ENCODE data around the gene EGLN3. TPM values are rescaled to one million over a fixed set of nuclear protein-coding genes. Genes with fewer than 3 reads are reported as not detected.

The EGLN3 gene
- total RNA-seq (10 to 100 TPM; 10.3 to 16.9 TPM), total RNA-seq (10.5 to 45.8 reads per million in 2 donors)

GRCh38 chr14:33950320-33951182, at the start of gene EGLN3:
TSS of gene EGLN3 (minus strand) at chr14:33951074. CDS start at chr14:33950752, 322 bp downstream.
- H3K27me3 Mint-ChIP-seq = peaks cover 10% of the 10 kb centered on the region
- peaks cover 23% of the 10 kb centered on the region for H3K4me1 Mint-ChIP-seq
- H3K9me3 ChIP-seq (ENCODE audit: control insufficient read depth, low read length, poor library complexity, severe bottlenecking) = peaks cover 2% of the 10 kb centered on the region
- peak within 1 kb of the TSS; percentile 92 for H3K4me3 Mint-ChIP-seq
- DNase-seq = peak; percentile 30 to 45 (median 42)
- H3K36me3 Mint-ChIP-seq (ENCODE audit: low read depth) = peaks cover 2% of the 10 kb centered on the region
- ATAC-seq = peak; percentile 83
- H3K27ac Mint-ChIP-seq = peak within 1 kb of the TSS; percentile 57

- Mint-ChIP-seq H3K27ac (peak overlapping the region; percentile 0), H3K36me3 (ENCODE audit: low read depth) (peaks cover 12% of the 10 kb centered on the region), H3K4me3 (no peak overlapping the region), H3K4me1 (peaks cover 9% of the 10 kb centered on the region), H3K27me3 (no peaks in the 10 kb centered on the region)
- no peaks in the 10 kb centered on the region for H3K9me3 ChIP-seq (ENCODE audit: control insufficient read depth, low read length, poor library complexity, severe bottlenecking)
- ATAC-seq = no peak
- DNase-seq = no peak
These were observed 49.5 kb upstream of the EGLN3 start for GRCh38 chr14:34000396-34000795.

DNA sequence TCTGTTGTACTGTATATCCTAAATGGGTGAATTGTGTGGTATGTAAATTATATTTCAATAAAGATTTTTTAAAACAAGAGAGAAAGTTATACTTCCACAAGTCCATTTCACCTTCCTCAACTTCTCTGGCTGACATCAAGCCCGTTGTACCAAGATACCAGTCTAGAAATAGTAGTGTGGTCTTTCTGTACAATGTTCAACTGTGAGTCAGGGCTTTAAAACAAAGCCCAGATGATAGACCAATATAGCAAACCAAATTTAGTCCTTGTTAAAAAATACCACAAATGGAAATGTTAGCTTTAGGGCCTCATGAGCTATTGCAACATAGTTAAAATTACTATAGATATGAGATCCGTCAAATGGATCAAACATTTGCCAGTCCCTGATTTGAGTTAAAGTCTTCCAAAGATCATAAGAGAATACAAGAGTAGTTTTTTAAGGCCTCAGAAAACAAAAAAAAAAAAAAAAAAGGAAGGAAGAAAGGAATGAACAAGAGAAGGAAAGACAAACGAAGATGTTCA, 49.0 kb upstream of the EGLN3 start:
- H3K36me3 Mint-ChIP-seq (ENCODE audit: low read depth) = peaks cover 12% of the 10 kb centered on the region
- no peak overlapping the region for H3K4me3 Mint-ChIP-seq
- no peaks in the 10 kb centered on the region for H3K27me3 Mint-ChIP-seq
- no peaks in the 10 kb centered on the region for H3K9me3 ChIP-seq (ENCODE audit: control insufficient read depth, low read length, poor library complexity, severe bottlenecking)
- ATAC-seq (no peak), DNase-seq (no peak)
- H3K4me1 Mint-ChIP-seq = peaks cover 7% of the 10 kb centered on the region
- no peak overlapping the region for H3K27ac Mint-ChIP-seq

- H3K27me3 Mint-ChIP-seq = no peaks in the 10 kb centered on the region
- H3K9me3 ChIP-seq (ENCODE audit: control insufficient read depth, low read length, poor library complexity, severe bottlenecking) = no peaks in the 10 kb centered on the region
- no peak for ATAC-seq
- H3K4me1 Mint-ChIP-seq = peaks cover 11% of the 10 kb centered on the region
- no peak overlapping the region for H3K4me3 Mint-ChIP-seq
- no peak for DNase-seq
- peaks cover 11% of the 10 kb centered on the region for H3K36me3 Mint-ChIP-seq (ENCODE audit: low read depth)
- H3K27ac Mint-ChIP-seq = no peak overlapping the region
These were observed 46.7 kb upstream of the EGLN3 start for GRCh38 chr14:33997611-33998010.

- no peaks in the 10 kb centered on the region for H3K27me3 Mint-ChIP-seq
- DNase-seq (no peak), ATAC-seq (no peak)
- H3K9me3 ChIP-seq (ENCODE audit: control insufficient read depth, low read length, poor library complexity, severe bottlenecking) = no peaks in the 10 kb centered on the region
- peaks cover 10% of the 10 kb centered on the region for H3K36me3 Mint-ChIP-seq (ENCODE audit: low read depth)
- peaks cover 17% of the 10 kb centered on the region for H3K4me1 Mint-ChIP-seq
- no peak overlapping the region for H3K27ac Mint-ChIP-seq
- peak overlapping the region; percentile 7 for H3K4me3 Mint-ChIP-seq
These were observed 45.6 kb upstream of the EGLN3 start for GRCh38 chr14:33996462-33996861.

GRCh38 chr14:33993246-33993645, 42.4 kb upstream of the EGLN3 start:
- no peak overlapping the region for H3K27ac Mint-ChIP-seq
- no peaks in the 10 kb centered on the region for H3K27me3 Mint-ChIP-seq
- ATAC-seq (no peak), DNase-seq (no peak)
- H3K4me1 Mint-ChIP-seq = peaks cover 25% of the 10 kb centered on the region
- peaks cover 6% of the 10 kb centered on the region for H3K36me3 Mint-ChIP-seq (ENCODE audit: low read depth)
- no peak overlapping the region for H3K4me3 Mint-ChIP-seq
- H3K9me3 ChIP-seq (ENCODE audit: control insufficient read depth, low read length, poor library complexity, severe bottlenecking) = no peaks in the 10 kb centered on the region

DNA sequence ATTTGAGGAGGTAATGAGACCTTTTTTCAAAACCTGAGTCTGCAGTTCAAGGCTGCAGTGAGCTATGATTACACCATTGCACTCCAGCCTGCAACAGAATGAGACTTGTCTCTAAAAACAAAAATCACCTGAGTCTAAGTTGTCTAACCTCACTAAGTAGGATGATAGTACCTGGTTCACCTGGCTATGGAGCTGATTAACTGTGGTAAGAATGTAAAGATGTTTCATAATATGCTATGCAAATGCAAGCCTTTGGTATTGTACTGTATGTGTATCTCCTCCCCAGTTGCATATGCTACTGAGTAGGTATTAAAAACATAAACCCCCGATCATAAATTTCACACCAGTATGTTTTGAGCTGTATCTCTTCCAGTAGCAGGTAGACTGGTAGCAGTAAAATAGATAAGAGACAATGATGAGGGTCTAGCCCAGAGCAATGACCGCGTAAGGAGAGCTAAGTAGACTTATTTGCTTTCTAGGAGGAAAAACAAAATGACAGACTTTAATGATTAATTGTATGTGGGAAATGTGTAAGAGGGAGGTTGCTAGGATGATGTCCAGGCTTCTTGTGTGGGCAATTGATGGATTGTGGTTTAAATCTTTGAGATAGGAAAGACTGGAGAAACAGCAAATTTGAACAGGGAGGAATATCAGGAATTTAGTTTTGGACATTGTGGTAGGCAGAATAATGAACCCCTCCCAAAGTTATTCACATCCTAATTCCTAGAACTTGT, 41.6 kb upstream of the EGLN3 start:
- Mint-ChIP-seq H3K27ac (no peak overlapping the region), H3K4me3 (no peak overlapping the region), H3K36me3 (ENCODE audit: low read depth) (peaks cover 6% of the 10 kb centered on the region), H3K4me1 (peaks cover 25% of the 10 kb centered on the region), H3K27me3 (no peaks in the 10 kb centered on the region)
- DNase-seq (no peak), ATAC-seq (no peak)
- no peaks in the 10 kb centered on the region for H3K9me3 ChIP-seq (ENCODE audit: control insufficient read depth, low read length, poor library complexity, severe bottlenecking)

DNA sequence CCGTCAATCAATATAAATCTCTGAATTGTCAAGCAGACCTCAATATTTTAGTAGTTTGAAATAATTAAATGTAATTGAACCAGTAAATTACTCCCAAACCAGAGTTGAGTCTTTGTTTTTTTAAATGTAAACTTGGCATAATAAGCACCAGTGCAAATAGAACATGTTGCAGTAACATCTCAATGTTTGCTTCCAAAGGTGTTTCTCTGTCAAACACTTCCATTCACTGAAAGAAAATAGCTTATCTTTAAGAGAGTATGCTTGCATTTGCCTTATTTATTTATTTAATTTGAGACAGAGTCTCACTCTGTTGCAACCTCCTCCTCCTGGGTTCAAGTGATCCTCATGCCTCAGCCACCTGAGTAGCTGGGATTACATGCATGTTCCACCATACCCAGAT, 39.9 kb upstream of the EGLN3 start:
- H3K9me3 ChIP-seq (ENCODE audit: control insufficient read depth, low read length, poor library complexity, severe bottlenecking) = no peaks in the 10 kb centered on the region
- no peak for DNase-seq
- H3K27ac Mint-ChIP-seq = peak overlapping the region; percentile 61
- H3K27me3 Mint-ChIP-seq = no peaks in the 10 kb centered on the region
- no peak for ATAC-seq
- no peak overlapping the region for H3K4me3 Mint-ChIP-seq
- H3K4me1 Mint-ChIP-seq = peaks cover 25% of the 10 kb centered on the region
- peaks cover 3% of the 10 kb centered on the region for H3K36me3 Mint-ChIP-seq (ENCODE audit: low read depth)

DNA sequence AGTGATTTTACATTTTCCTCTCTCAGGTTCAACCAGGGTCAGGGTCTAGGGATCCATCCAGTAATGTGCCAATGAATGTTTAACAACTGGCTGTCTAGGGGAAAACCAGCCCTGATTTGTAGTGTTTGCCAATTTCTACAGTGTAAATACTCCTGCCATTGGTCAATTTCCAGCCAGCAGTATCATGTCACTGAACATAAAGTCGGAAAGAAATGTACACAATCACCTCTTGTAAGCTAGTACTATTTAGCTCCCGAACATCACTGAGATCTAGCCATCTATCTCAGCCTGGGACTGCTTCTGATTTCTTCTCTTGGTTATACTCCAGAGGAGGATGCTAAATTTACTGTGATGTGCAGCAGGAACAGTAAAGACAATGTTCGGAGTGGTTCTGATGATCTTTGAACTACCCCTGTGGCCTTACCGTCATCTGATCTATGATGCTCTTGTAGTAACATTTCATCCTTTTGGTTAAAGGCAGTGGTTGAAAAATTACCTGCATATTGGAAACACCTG, 36.7 kb upstream of the EGLN3 start:
- no peaks in the 10 kb centered on the region for H3K9me3 ChIP-seq (ENCODE audit: control insufficient read depth, low read length, poor library complexity, severe bottlenecking)
- ATAC-seq (no peak), DNase-seq (no peak)
- Mint-ChIP-seq H3K27me3 (no peaks in the 10 kb centered on the region), H3K36me3 (ENCODE audit: low read depth) (peaks cover 3% of the 10 kb centered on the region), H3K27ac (no peak overlapping the region), H3K4me1 (peaks cover 21% of the 10 kb centered on the region), H3K4me3 (no peak overlapping the region)

DNA sequence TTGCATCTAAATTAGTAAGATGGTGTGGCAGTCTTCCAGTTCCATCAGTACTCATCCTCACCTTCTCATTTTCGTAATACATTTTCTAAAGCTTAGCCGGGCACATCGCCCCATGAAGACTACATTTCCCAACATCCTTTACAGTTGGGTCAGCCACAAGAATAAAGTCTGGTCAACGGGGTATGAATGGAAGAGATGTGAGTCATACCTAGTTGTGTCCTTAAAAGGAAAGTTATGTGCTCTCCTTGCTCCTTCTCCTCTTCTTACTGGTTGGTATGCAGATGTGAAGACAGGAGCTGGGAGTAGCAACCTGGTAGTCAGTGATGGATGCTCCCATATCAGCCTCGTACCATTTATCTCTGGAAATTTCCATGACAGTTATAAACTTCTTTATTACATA, 35.9 kb upstream of the EGLN3 start:
- H3K36me3 Mint-ChIP-seq (ENCODE audit: low read depth) = peaks cover 3% of the 10 kb centered on the region
- H3K9me3 ChIP-seq (ENCODE audit: control insufficient read depth, low read length, poor library complexity, severe bottlenecking) = no peaks in the 10 kb centered on the region
- H3K4me1 Mint-ChIP-seq = peaks cover 16% of the 10 kb centered on the region
- no peak for ATAC-seq
- no peak for DNase-seq
- H3K27me3 Mint-ChIP-seq = no peaks in the 10 kb centered on the region
- H3K27ac Mint-ChIP-seq = no peak overlapping the region
- H3K4me3 Mint-ChIP-seq = no peak overlapping the region

GRCh38 chr14:33985242-33985641, 34.4 kb upstream of the EGLN3 start:
- peaks cover 7% of the 10 kb centered on the region for H3K4me1 Mint-ChIP-seq
- peaks cover under 1% of the 10 kb centered on the region for H3K36me3 Mint-ChIP-seq (ENCODE audit: low read depth)

GRCh38 chr14:33979613-33980276, 28.9 kb upstream of the EGLN3 start:
- Mint-ChIP-seq H3K4me1 (peaks cover 5% of the 10 kb centered on the region), H3K27ac (no peak overlapping the region), H3K4me3 (no peak overlapping the region), H3K36me3 (ENCODE audit: low read depth) (no peaks in the 10 kb centered on the region), H3K27me3 (no peaks in the 10 kb centered on the region)
- DNase-seq = no peak
- ATAC-seq = no peak
- no peaks in the 10 kb centered on the region for H3K9me3 ChIP-seq (ENCODE audit: control insufficient read depth, low read length, poor library complexity, severe bottlenecking)

More at GRCh38 chr14:33985242-33985641, 34.4 kb upstream of the EGLN3 start:
- Mint-ChIP-seq H3K4me3 (no peak overlapping the region), H3K27me3 (no peaks in the 10 kb centered on the region), H3K27ac (no peak overlapping the region)
- no peak for ATAC-seq
- no peak for DNase-seq
- no peaks in the 10 kb centered on the region for H3K9me3 ChIP-seq (ENCODE audit: control insufficient read depth, low read length, poor library complexity, severe bottlenecking)
